Measurements from ENCODE around the gene ANXA11. TPM values are rescaled to one million over a fixed set of nuclear protein-coding genes. Genes with fewer than 3 reads are reported as not detected.
"Not testable (repeated sequence)": the region's sequence is repeated elsewhere in the genome, so short reads cannot be mapped to it uniquely, and the experiment has no call there.

ANXA11 gene
- total RNA-seq = 70.8 and 102 TPM in 2 replicates

DNA sequence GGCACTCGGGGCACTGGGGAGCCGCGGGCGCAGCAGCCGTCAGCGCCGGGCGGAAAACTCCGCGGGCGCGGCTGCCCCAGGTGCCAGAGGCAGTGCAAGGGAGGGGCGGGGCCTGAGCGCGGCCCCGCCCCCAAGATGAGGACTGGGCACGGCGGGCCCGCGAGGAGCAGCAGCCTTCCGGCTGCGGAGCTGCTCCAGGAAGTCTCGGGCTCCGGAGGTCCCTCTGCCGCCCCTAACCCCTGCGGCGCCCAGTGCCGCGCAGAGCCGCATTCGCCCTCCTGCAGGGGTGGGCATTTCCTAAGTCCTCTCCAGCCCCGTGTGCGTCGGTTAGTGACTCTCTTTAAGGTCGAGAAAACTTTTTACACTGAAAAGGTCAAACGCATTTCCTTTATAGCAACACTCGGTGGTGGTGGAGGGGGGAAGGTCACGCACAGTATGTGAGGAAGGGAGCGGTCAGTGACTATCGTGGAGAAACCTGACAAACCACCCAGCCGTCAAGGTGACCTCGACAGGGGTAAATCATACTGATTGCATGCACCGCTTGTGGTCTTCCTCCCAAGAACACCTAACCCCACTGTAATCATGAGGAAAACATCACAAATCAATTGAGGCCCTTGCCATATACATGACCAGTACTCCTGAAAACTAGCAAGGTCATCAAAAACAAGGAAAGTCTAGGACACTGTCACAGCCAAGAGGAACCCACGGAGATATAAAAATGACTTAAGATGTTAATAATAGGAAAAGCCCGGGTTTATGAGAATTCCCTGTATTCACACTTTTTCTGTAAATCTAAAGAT, at the start of gene ANXA11:
ANXA11 (minus strand) TSS at position 61 of the 800 bp plus-strand sequence. CDS start 32,676 bp downstream, outside the sequence.
- DNase-seq (ENCODE audit: low read depth) = peak; percentile 48

DNA sequence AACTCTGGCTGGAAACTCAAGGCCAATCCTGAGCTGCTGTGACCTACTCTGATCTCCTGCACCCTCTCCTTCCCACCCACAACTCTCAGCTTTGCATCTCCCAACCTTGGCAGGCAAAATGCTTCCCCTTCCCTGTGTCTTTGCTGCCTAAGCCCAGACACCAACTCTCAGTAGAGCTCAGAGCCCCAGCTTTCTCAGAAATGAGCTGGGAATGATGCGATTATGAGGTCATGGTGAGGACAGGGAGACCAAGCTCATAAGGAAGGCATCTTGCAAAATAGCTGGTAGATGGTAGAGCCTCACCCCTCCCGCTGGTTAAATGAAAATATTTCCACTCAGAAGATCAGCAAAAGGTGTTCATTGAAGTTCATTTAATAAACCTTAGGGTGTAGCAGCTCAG, 49.4 kb upstream of the ANXA11 start:
- DNase-seq (ENCODE audit: low read depth) = not testable (repeated sequence)

DNA sequence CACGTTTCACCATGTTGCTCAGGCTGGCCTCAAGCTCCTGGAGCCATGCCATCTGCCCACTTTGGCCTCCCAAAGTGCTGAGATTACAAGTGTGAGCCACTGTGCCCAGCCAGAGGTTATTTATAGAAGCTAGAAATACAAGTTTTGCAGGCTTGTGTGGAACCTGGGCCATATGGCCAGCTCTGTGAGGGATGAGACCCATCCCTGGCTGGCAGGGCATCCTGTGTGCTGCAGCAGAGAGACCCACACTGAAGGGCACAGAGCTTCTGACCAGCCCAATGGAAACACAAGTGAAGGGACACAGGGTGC, 48.6 kb upstream of the ANXA11 start:
- DNase-seq (ENCODE audit: low read depth) = not testable (repeated sequence)

DNA sequence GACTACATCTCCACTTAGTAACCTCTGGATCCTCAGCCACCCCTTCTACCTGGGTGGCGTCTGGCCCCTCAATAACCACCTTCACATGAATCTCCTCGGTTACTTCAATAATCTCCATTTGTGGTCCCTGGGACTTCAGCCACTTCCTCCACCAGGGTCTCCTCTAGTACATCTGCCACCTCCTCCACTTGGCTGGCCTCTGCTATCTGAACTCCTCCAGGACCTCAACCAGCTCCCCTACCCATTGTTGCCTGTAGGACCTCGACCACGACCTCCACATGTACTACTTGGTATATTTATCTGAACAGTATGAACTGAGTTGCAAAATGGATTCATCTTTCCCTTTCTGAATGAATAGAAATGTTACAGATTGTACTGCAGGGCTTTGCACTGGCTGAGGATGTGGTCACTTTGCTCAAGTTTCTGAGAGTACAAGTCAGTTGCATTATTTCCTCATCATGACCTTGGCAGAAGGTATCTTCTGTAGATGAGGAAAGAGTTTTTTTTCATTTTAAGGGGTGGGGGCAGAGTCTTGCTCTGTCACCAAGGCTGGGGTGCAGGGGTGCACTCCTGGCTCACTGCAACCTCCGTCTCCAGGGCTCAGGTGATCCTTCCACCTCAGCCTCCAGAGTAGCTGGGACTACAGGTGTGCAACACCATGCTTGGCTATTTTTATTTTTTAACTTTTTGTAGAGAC, 48.1 kb upstream of the ANXA11 start:
- no peak for DNase-seq (ENCODE audit: low read depth)

DNA sequence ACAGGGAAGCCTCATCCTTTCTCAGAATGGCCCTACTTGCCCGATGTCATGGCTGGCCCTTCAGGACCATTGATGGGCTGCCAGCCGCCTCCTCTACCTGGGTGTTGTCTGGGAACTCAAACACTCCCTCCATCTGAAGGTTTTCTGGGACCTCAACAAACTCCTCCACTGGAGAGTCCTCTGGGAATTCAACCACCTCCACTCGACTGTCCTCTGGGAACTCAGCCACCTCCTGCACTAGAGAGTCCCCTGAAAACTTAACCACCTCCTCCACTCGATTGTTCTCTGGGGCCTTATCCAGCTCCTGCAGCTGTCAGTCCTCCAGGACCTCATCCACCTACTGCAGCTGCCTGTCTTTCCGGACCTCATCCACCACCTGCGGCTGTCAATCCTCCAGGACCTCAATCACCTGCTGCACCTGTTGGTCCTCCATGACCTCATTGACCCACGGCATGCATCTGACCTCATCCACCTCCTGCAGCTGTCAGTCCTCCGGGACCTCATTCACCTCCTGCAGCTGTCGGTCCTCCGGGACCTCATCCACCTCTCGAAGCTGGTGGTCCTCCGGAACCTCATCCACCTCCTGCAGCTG, 47.1 kb upstream of the ANXA11 start:
- no peak for DNase-seq (ENCODE audit: low read depth)

DNA sequence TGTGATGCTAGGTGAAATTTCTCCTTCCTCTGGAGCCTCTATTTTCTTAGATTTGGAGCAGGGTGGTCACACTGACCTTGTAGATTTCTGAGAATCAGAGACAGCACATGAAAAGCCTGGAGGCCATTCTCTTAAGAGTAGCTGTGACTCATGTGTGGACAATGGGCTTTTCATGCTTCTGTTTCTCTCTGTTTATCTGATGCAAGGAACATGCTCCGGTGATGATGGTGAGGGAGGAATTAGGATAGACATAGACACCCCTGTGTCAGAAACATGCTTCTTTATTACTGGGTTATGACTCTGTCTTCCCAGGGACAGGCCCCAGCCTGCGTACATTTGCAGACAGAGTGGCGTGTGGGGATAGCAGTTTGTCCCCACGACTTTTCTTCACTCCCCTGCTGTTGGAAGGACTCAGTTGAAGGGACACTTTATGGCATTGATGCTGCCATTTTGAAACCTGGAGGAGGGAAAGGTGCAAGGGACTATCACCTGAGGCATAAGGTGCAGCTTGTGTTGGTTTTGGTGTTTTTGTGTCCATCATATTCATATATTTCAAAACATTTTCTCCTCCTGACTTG, 46.5 kb upstream of the ANXA11 start:
- DNase-seq (ENCODE audit: low read depth) = not testable (repeated sequence)

DNA sequence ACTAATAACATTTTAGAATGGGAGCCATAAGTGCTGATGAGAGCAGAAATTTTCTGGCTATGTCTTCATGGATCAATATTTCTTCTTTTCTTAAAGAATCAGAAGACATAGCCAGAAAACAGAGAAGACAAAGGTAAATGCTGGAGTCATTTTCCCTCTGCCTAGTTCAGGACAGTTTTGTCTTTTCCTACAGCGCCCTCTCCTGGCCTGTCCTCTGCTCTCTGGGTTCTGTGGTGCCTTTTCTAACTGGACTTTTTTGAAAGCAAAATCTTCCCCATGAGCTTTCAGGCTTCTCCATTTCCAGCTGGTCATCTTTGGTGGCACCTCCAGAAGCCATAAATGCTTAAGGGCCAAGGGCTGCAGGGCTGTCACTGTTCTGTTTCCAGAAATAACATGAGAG, 45.1 kb upstream of the ANXA11 start:
- not testable (repeated sequence) for DNase-seq (ENCODE audit: low read depth)

DNA sequence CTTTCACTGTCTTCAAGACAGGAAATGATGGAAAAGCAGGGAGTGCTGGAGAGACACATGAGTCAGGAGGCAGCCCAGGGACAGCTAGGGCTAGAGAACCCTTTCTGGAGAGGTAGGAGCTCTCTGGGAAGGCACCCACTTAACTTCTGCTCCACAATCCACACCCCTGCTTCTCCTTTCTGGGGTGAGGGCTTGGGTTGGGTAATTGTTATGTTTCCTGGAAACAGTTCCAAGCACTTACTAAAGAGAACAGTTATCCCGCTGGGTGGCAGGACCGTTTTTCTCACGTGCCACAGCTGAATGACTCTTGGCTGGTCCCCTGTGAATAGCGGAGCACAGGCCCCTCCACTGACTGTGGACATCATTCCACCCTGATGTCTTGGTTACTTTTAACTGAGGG, 44.6 kb upstream of the ANXA11 start:
- DNase-seq (ENCODE audit: low read depth) = not testable (repeated sequence)

DNA sequence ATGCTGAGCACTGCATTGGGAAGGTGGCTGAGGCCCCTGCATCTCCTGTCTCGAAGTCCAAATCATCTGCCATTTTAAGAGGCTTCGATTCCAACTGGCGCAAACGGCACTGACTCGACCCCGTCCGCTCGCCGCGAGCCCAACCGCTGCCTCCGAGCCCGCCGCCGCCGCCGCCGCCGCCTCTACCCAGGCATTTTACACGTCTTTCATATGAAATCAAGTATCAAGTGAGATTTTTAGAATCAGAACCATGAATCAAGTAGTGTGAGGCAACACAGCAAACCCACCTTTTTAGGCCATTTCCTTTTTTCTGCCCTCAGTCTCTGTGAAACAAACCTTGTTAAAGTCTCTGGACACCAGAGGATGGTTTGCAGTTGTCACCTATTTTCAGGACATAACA, 42.3 kb upstream of the ANXA11 start:
- not testable (repeated sequence) for DNase-seq (ENCODE audit: low read depth)

DNA sequence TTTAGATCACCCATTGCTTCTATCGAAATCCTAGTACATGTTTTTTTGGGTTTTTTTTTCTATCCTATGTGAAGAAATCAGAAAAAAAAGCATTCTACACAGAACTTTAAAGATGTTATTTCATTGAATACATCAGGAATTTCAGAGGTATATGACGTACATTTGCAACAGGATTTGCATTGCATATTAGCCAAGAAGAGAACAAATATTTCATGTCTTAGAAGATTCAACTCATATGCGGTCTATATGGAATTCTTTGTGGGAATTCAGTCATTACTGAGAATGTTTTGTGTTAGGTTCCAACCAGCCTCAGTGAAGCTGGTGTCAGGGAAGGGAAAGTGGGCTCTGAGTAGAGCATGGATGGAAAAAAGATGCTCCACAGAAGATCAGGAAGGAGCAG, 39.0 kb upstream of the ANXA11 start:
- DNase-seq (ENCODE audit: low read depth) = not testable (repeated sequence)

DNA sequence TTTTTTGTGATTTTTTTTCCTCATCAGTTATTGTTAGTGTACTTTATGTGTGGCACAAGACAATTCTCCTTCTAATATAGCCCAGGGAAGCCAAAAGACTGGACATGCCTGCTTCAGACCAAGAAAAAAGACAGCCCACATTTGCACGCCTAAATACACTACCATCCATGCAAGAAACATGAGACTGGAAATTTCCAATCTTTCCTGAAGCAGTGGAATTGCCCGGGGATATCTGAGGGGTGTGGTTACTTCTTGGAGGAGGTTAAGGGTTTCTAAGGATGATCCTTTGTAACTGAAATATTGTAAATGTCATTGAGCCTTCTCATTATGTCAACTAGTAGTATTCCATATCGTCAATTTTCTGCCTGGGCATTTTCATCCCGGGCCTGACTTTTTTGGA, 37.0 kb upstream of the ANXA11 start:
- not testable (repeated sequence) for DNase-seq (ENCODE audit: low read depth)

DNA sequence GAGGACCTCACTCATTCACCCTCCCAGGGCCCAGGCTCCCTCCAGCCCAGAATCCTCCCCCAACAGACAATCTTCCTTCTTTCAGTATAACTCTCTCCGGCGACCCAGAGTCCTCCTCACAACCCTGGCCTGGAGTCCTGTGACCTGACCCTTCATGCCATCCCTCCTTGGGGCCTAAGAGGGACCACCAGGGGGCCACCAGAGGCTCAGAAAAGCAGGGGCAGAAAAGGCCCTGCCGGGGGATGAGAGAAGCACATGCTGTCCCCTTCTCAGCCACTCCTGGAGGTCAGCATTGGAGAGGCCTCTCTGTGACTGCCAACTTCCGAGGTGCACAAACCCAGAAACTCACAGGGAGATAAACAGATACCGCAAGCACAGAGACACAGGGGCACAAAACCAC, 31.1 kb upstream of the ANXA11 start:
- DNase-seq (ENCODE audit: low read depth) = not testable (repeated sequence)

DNA sequence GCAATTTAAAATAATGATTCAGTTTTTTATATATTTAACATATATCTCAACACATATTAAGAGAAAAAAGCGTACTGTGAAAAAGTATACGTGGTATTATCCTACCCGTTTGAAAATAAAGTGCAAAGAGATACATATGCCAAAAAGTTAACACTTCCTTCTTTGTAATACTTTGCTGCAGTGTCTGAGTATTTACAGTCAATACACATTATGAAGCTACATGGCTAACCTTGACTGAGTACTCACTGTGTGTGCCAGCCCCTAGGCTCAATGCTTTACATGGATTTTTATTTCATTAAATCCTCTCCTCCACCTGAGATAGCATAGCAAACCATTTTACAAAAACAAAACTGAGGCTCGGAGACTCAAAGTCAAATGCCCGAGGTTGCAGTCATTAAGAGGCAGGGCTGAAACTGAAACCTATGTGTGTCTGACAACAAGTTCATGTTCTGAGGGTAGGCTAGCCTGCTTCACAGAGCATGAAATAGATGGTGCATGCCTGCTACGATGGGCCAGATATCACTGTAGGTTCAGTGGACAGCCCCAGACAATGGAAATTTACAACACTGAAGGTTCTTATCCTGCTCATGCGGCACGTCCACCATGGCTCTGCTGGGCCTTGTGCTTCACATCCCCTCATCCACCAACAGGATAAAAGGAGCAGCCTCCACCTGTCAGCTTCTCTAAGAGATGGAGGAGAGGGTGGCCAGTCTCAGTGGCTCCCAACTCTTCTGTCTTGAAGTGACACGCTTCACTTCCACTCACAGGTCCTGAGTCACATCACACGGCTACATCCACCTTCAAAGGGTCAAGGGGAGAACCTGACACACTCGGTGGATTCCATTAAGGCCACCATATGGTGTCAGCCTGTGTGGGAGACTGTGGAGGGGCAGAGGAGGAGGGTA, 29.2 kb upstream of the ANXA11 start:
- not testable (repeated sequence) for DNase-seq (ENCODE audit: low read depth)

DNA sequence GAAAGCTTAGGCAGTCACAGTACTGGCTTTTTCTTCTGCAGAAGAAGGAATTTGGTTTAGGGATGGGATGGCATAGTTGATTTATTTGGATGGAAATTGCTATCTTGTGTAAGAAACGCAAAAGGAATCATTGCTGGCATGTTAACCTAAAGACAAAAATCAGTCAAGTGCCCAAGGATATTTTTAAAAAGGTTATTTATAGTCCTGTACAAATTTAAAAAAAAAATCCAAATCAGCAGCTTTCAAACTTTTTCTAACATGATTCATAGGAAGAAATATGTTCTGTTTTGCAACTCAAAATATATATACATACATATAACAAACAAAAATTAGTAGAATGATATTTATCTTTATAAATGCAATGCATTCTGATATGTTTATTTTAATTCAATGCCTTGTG, 28.5 kb upstream of the ANXA11 start:
- DNase-seq (ENCODE audit: low read depth) = not testable (repeated sequence)

DNA sequence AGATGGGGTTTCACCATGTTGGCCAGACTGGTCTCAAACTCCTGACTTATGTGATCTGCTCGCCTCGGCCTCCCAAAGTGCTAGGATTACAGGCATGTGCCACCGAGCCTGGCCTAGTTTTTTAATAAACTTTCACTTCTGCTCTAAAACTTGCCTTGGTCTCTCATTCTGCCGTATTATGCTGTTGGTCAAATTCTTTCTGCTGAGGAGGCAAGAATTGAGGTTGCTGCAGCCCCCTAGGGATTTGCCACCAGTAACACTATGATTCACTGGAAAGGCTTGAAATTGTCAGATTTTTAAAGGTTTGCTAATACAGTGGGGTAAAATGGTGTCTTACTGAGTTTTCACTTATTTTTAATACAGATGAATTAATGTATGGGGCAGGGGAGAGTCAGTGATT, 21.4 kb upstream of the ANXA11 start:
- DNase-seq (ENCODE audit: low read depth) = not testable (repeated sequence)

DNA sequence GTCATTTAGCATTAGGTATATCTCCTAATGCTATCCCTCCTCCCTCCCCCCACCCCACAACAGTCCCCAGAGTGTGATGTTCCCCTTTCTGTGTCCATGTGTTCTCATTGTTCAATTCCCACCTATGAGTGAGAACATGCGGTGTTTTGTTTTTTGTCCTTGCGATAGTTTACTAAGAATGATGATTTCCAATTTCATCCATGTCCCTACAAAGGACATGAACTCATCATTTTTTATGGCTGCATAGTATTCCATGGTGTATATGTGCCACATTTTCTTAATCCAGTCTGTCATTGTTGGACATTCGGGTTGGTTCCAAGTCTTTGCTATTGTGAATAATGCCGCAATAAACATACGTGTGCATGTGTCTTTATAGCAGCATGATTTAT, 17.7 kb upstream of the ANXA11 start:
- DNase-seq (ENCODE audit: low read depth) = not testable (repeated sequence)

DNA sequence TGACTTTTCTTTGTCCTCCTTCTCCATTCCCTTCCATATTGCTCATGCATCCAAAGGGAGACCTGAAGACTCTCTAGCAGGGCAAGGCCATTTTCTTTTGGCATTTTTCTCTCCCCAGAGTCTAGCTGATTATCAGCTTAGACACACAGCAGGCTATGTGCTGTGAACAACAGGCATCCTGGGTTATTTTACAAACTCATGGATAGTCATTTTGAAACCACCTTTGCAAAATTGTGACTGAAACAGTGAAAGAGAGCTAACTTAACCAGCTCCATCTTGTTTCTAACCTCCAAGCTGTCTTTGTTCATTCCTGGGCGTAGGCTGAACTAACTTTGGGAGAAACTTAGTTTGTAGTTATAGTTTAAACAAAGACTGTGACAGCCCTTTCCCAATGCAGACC, 13.5 kb upstream of the ANXA11 start:
- not testable (repeated sequence) for DNase-seq (ENCODE audit: low read depth)

DNA sequence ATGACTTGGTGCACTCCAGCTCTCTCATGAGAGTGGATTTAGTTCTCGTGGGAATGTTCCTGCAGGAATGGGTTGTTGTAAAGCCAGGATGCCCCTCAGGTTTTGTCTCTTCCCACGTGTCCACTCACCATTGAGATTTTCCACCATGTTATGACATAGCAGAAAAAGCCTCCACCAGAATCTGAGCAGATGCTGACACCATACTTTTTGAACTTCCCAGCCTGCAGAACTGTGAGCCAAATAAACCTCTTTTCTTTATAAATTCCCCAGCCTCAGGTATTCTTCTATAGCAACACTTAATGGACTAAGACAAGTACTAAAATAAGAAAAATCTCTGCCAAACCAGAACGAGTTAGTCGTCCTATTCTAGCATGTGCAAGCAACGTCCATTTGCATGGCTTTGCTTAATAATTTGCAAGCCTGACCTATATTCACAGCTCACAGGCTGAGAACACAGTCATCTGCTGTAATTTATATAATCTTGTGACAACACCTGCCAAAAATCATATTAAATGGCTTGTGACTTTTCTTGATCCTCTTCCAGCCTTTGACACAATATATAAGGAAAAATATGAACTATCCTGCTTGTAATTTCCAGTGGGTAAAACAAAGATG, 9.1 kb upstream of the ANXA11 start:
- DNase-seq (ENCODE audit: low read depth) = not testable (repeated sequence)

DNA sequence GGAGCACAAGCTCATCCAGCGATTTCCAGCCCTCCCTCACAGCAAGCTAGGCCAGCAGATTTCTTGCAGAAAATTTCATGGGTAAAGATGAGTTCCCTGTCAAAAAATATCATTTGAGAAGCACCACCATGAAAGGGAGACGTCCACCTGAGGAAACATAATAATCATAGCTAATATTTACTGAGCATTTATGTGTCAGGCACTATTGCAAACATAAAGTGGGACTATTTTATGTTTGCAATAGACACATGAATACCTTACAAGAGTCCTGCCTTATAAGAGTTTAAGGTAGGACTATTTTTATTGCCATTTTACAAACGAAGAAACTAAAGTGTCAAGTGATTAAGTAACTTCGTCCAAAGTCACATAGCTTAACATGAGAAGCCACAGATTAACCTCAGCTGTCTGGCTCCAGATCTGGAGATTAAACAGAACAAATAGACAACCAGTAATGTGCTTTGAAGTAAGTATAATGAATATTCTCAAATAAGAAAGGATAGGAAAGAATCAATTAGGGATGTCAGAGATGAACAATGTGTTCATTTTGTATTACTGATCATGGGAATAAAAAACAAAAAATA, 7.3 kb upstream of the ANXA11 start:
- DNase-seq (ENCODE audit: low read depth) = not testable (repeated sequence)

DNA sequence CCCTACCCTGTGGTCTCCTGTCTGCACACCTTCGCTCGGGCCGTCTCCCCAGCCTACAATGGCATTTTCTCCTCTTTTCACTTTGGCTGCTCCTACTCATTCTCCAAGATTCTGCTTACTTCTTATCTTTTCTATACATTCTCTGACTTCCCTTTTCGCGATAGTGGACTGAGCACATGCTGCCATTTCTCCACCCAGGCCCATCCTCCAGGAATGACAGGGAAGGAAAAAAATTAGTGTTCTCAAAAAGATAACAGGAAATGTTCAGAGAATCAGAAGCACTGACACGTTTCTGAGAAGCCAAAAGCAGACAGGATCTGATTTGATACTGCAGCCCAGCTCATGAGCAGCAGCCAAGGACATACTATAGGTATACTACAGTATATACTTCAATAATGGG, 6.4 kb upstream of the ANXA11 start:
- no peak for DNase-seq (ENCODE audit: low read depth)

DNA sequence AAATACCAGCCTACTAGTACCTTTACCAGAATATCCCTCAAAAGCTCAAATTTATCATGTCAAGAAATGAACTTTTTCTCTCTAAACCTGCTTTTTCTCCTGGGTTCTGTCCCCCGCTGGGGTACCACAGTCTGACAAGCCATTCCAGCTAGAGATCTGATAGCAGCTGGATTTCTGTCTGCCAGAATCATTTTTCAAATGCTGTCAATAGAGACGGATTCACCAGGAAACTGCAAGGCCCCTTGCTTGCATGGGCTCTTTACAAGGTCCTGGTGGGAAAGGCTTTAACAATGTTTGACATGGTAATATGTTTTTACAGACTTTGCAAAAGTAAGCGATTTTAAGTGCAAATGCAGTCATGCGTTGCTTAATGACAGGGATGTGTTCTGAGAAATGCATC, 4.9 kb upstream of the ANXA11 start:
- DNase-seq (ENCODE audit: low read depth) = no peak
